PC-3 (cell line): ENCODE data around the gene RFXAP. TPM values are rescaled to one million over a fixed set of nuclear protein-coding genes. Genes with fewer than 3 reads are reported as not detected.

Source experiments
- ATAC-seq: fragments of 200-7000 bp; cut with Tn5 transposase; 2 replicates; pipeline ENCODE4 v1.9.1; 2020; ENCODE audit warnings: mild to moderate bottlenecking, moderate library complexity
- BruUV-seq: library from RNA; stranded (reverse); fragments of 400-500 nt; replicated peaks from 2 replicates; lab custom pipeline; 2021; lab: Mats Ljungman, UMichigan
- CTCF ChIA-PET: fragments of 300-600 bp; sonication (Branson Sonifier 250); formaldehyde crosslinking; loops from one replicate; lab custom pipeline; 2022; ENCODE audit warnings: antibody characterized with exemption; lab: Charles Lee
- POLR2A ChIA-PET: fragments of 300-600 bp; sonication (Branson Sonifier 250); formaldehyde crosslinking; loops from one replicate; lab custom pipeline; 2022; ENCODE audit warnings: antibody characterized with exemption; ENCODE audit not compliant: unreplicated experiment; lab: Charles Lee
- DNase-seq: peaks from one replicate; pipeline ENCODE4 v3.0.0-alpha.2; 2015
- H2AFZ ChIP-seq: fragments of 300-600 bp; sonication (generic); 2 replicates; pipeline ENCODE4 v1.6.0; 2016; ENCODE audit warnings: antibody characterized with exemption, low read length
- H3F3A ChIP-seq: fragments of 300-600 bp; sonication (generic); one replicate; pipeline ENCODE4 v1.6.0; 2017; ENCODE audit warnings: antibody characterized with exemption, low read length, control low read depth, mild to moderate bottlenecking; ENCODE audit not compliant: unreplicated experiment
- H3K27ac ChIP-seq: fragments of 300-600 bp; sonication (generic); 2 replicates; pipeline ENCODE4 v1.5.1; 2016; ENCODE audit warnings: mild to moderate bottlenecking, low read length
- H3K27me3 ChIP-seq: fragments of 300-600 bp; sonication (generic); 2 replicates; pipeline ENCODE4 v1.6.1; 2016; ENCODE audit warnings: low read length, mixed read lengths
- H3K36me3 ChIP-seq: fragments of 300-600 bp; sonication (generic); 2 replicates; pipeline ENCODE4 v1.6.1; 2016; ENCODE audit warnings: low read depth, mixed run types, low read length, mixed read lengths
- H3K4me1 ChIP-seq: fragments of 300-600 bp; sonication (generic); 2 replicates; pipeline ENCODE4 v1.5.1; 2016; ENCODE audit warnings: low read length; ENCODE audit not compliant: insufficient read depth
- H3K4me2 ChIP-seq: fragments of 300-600 bp; sonication (generic); 2 replicates; pipeline ENCODE4 v1.6.0; 2016; ENCODE audit warnings: low read length
- H3K4me3 ChIP-seq: fragments of 300-600 bp; sonication (generic); 2 replicates; pipeline ENCODE4 v1.5.1; 2016; ENCODE audit warnings: mild to moderate bottlenecking, low read length, mixed read lengths
- H3K79me2 ChIP-seq: fragments of 300-600 bp; sonication (generic); 2 replicates; pipeline ENCODE4 v1.6.1; 2017; ENCODE audit warnings: low read length, mixed read lengths
- H3K9ac ChIP-seq: fragments of 300-600 bp; sonication (generic); 2 replicates; pipeline ENCODE4 v1.6.0; 2016; ENCODE audit warnings: mild to moderate bottlenecking, low read length
- H3K9me2 ChIP-seq: fragments of 300-600 bp; sonication (generic); replicated peaks from 2 replicates; pipeline ENCODE4 v1.6.1; 2016; ENCODE audit warnings: mixed run types, low read length, mixed read lengths
- H3K9me3 ChIP-seq: fragments of 300-600 bp; sonication (generic); 2 replicates; pipeline ENCODE4 v1.6.1; 2016; ENCODE audit warnings: low read length, mixed read lengths
- H4K20me1 ChIP-seq: fragments of 300-600 bp; sonication (generic); 2 replicates; pipeline ENCODE4 v1.6.1; 2016; ENCODE audit warnings: low read length, mixed read lengths
- CTCF ChIP-seq: fragments of 300-600 bp; sonication (generic); conservative IDR thresholded peaks from 2 replicates; pipeline ENCODE4 v1.5.1; 2017; ENCODE audit warnings: antibody characterized with exemption, low read depth, mild to moderate bottlenecking, low read length
- EZH2 ChIP-seq: fragments of 300-600 bp; sonication (generic); IDR thresholded peaks from one replicate; pipeline ENCODE4 v1.6.1; 2017; ENCODE audit warnings: antibody characterized with exemption, mild to moderate bottlenecking, low read length; ENCODE audit not compliant: unreplicated experiment
- EZH2phosphoT487 ChIP-seq: fragments of 300-600 bp; sonication (generic); IDR thresholded peaks from 2 replicates; pipeline ENCODE4 v1.6.1; 2018; ENCODE audit warnings: mild to moderate bottlenecking, antibody characterized with exemption, low read length, borderline replicate concordance
- intact Hi-C: fragments of 100-400 bp; cut with micrococcal nuclease; formaldehyde crosslinking; loops from 2 replicates; pipeline ENCODE4 v1.9.0; 2023
- total RNA-seq: library from RNA; depleted of rRNA; stranded (reverse); fragments of >200 nt; gene quantifications from 2 replicates; pipeline ENCODE4 v1.2.3, GENCODE V29; 2014

Gene RFXAP
- total RNA-seq, 1 experiment from 2014 or later: 1.2 TPM

GRCh38 chr13:36789730-36790129 is 29.3 kb upstream of the RFXAP start:
- TF ChIP-seq EZH2: no peak
- no peak for TF ChIP-seq CTCF
- TF ChIP-seq EZH2phosphoT487: no peak
- Histone ChIP-seq H3K79me2 (no peaks in the 10 kb centered on the region), H3K27ac (no peak overlapping the region), H3K4me1 (peaks cover 25% of the 10 kb centered on the region), H3K4me2 (no peak overlapping the region), H2AFZ (no peak overlapping the region), H4K20me1 (no peaks in the 10 kb centered on the region), H3K9me3 (no peaks in the 10 kb centered on the region), H3K9me2 (no peaks in the 10 kb centered on the region), H3K36me3 (no peaks in the 10 kb centered on the region), H3F3A (no peaks in the 10 kb centered on the region), H3K9ac (no peak overlapping the region), H3K27me3 (no peaks in the 10 kb centered on the region), H3K4me3 (no peak overlapping the region)
- DNase-seq: no peak
- CTCF ChIA-PET: no interaction called here
- BruUV-seq: no TSS peak
- POLR2A ChIA-PET: no interaction called here
- intact Hi-C loops: no loop called here
- no peak for ATAC-seq

GRCh38 chr13:36794706-36795105 is 24.3 kb upstream of the RFXAP start:
- intact Hi-C loops: no loop called here
- no peaks in the 10 kb centered on the region for H4K20me1 ChIP-seq
- no peak for DNase-seq
- H3K4me2 ChIP-seq: no peak overlapping the region
- no peaks in the 10 kb centered on the region for H3K36me3 ChIP-seq
- no peaks in the 10 kb centered on the region for H3K79me2 ChIP-seq
- no peak overlapping the region for H3K9ac ChIP-seq
- CTCF ChIA-PET: no interaction called here
- no peak for ATAC-seq
- no peak overlapping the region for H3K4me3 ChIP-seq
- H3K9me3 ChIP-seq: no peaks in the 10 kb centered on the region
- no TSS peak for BruUV-seq
- H2AFZ ChIP-seq: no peak overlapping the region
- TF ChIP-seq CTCF (no peak), EZH2phosphoT487 (no peak), EZH2 (no peak)
- H3K9me2 ChIP-seq: no peaks in the 10 kb centered on the region
- POLR2A ChIA-PET: no interaction called here
- no peak overlapping the region for H3K27ac ChIP-seq
- H3K27me3 ChIP-seq: no peaks in the 10 kb centered on the region
- H3K4me1 ChIP-seq: no peaks in the 10 kb centered on the region
- H3F3A ChIP-seq: no peaks in the 10 kb centered on the region

DNA sequence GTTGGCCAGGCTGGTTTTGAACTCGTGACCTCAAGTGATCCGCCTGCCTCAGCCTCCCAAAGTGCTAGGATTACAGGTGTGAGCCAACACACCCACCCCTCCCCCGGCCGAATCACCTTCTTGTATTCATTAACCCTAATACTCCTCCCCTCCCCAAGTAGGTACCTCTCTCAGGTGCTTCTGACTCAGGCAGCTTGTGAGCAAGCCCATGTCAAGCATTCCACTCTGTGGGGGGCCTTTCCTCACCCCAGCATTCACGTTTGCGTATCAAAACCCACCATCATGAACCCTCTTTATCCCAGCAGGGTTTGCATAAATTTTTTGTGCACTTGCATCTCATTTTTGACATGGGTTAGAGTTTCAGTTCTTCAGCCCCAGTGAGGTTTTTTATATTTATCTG is 23.6 kb upstream of the RFXAP start:
- H3K27ac ChIP-seq: no peak overlapping the region
- ChIA-PET CTCF (no interaction called here), POLR2A (no interaction called here)
- H4K20me1 ChIP-seq: no peaks in the 10 kb centered on the region
- H3K4me3 ChIP-seq: no peak overlapping the region
- no peaks in the 10 kb centered on the region for H3K4me1 ChIP-seq
- TF ChIP-seq CTCF (no peak), EZH2phosphoT487 (no peak), EZH2 (no peak)
- DNase-seq (no peak), ATAC-seq (no peak)
- H3K36me3 ChIP-seq: no peaks in the 10 kb centered on the region
- H3K9me3 ChIP-seq: no peaks in the 10 kb centered on the region
- H3F3A ChIP-seq: no peaks in the 10 kb centered on the region
- BruUV-seq: no TSS peak
- H3K4me2 ChIP-seq: no peak overlapping the region
- intact Hi-C loops: no loop called here
- no peaks in the 10 kb centered on the region for H3K27me3 ChIP-seq
- no peaks in the 10 kb centered on the region for H3K9me2 ChIP-seq
- H3K79me2 ChIP-seq: no peaks in the 10 kb centered on the region
- no peak overlapping the region for H2AFZ ChIP-seq
- no peak overlapping the region for H3K9ac ChIP-seq
